ENCODE results near the gene NUDT15. TPM values are rescaled to one million over a fixed set of nuclear protein-coding genes. Genes with fewer than 3 reads are reported as not detected.
"Not testable (repeated sequence)": the region's sequence is repeated elsewhere in the genome, so short reads cannot be mapped to it uniquely, and the experiment has no call there.

The NUDT15 gene
- 47.9 and 49.2 TPM in 2 replicates for total RNA-seq (2014; rRNA removed; shearing (Covaris generic))

DNA sequence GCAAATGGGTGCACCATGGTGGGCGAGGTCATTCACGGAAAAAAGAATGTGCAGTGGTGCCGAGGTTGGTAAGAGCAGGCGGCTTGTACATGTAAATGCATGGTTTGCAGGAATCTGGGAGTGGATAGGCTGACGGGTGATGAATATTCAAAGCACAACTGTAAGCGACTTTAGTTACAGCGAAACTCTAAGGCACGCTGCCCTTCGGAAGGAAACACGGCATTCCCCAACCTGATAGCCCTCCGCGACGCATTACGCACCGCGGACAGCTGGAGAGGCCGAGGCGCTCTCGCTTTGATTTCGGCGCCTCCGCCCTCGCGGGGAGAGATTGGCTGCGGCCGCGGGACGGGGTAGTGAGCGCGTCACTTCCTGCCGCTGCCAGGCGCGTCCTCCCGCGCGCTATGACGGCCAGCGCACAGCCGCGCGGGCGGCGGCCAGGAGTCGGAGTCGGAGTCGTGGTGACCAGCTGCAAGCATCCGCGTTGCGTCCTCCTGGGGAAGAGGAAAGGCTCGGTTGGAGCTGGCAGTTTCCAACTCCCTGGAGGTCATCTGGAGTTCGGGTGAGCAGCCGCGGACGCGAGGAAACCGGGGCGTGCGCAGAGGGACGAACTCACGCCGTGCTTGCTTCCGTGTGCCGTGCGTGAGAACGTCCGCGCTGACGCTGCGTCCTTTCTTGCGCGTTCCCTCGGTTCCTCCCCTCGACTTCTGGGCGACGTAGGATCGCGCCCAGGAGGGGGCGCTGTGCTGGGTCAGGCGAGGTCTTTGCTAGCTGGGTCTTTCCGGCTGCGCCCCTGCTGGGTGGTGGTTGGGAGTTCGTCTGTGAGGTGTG is at the start of gene NUDT15:
TSS of gene NUDT15 (plus strand) at position 381 of the 828 bp plus-strand sequence. CDS start at position 402, 21 bp downstream.
- H3K9me3 ChIP-seq (replicated peaks) = peaks cover 2% of the 10 kb centered on the region; the same call in 1 of the 2 replicates
- peak; percentile 92 to 97 for DNase-seq (ENCODE audit: low read depth in 1 of 2, low spot score in 2 of 2)
- H3K4me1 ChIP-seq (replicated peaks) = peaks cover 9% of the 10 kb centered on the region
- peak within 1 kb of the TSS; percentile 97 for H3K27ac ChIP-seq
- H3K4me3 ChIP-seq = peak within 1 kb of the TSS; percentile 80
- peaks cover 18% of the 10 kb centered on the region for H3K36me3 ChIP-seq
- H3K27me3 ChIP-seq (replicated peaks) = no peaks in the 10 kb centered on the region

DNA sequence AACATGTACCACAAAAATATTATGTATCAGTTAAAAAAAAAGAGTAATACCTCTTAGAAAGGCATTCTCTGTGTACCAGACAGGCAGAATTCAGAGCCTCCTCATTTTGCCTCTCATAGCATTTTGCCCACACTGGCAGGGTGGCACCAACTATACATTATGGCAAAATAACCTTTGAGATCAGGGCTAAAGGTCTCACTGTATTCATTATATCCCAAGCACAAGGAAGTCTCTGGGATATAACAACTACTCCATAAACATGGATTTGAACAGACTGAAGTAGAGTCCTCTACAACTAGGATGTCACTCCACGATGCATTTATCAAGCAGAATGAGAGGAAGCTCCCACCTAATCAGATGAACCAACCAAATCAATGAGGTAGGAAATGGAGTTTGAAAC is 47.1 kb upstream of the NUDT15 start:
- Histone ChIP-seq H3K4me1 (replicated peaks) (no peaks in the 10 kb centered on the region), H3K27ac (no peak overlapping the region), H3K9me3 (replicated peaks) (no peaks in the 10 kb centered on the region), H3K36me3 (peaks cover 41% of the 10 kb centered on the region), H3K4me3 (no peak overlapping the region), H3K27me3 (replicated peaks) (no peaks in the 10 kb centered on the region)
- DNase-seq (ENCODE audit: low read depth in 1 of 2, low spot score in 2 of 2) = no peak

GRCh38 chr13:47990920-47991466 is 46.5 kb upstream of the NUDT15 start:
- peaks cover 38% of the 10 kb centered on the region for H3K36me3 ChIP-seq
- DNase-seq (ENCODE audit: low read depth in 1 of 2, low spot score in 2 of 2) = no peak

GRCh38 chr13:47991859-47992258 is 45.7 kb upstream of the NUDT15 start:
- no peak overlapping the region for H3K27ac ChIP-seq
- no peaks in the 10 kb centered on the region for H3K9me3 ChIP-seq (replicated peaks)
- DNase-seq (ENCODE audit: low read depth in 1 of 2, low spot score in 2 of 2) = no peak
- peaks cover 30% of the 10 kb centered on the region for H3K36me3 ChIP-seq
- no peaks in the 10 kb centered on the region for H3K4me1 ChIP-seq (replicated peaks)
- no peak overlapping the region for H3K4me3 ChIP-seq
- H3K27me3 ChIP-seq (replicated peaks) = no peaks in the 10 kb centered on the region

More at GRCh38 chr13:47990920-47991466, 46.5 kb upstream of the NUDT15 start:
- H3K27ac ChIP-seq = no peak overlapping the region
- no peaks in the 10 kb centered on the region for H3K4me1 ChIP-seq (replicated peaks)
- H3K9me3 ChIP-seq (replicated peaks) = no peaks in the 10 kb centered on the region
- no peak overlapping the region for H3K4me3 ChIP-seq
- H3K27me3 ChIP-seq (replicated peaks) = no peaks in the 10 kb centered on the region

- Histone ChIP-seq H3K27ac (no peak overlapping the region), H3K4me3 (no peak overlapping the region)
These were observed 40.1 kb upstream of the NUDT15 start for GRCh38 chr13:47997384-47997783.

GRCh38 chr13:47999973-48000372 is 37.6 kb upstream of the NUDT15 start:
- Histone ChIP-seq H3K36me3 (peaks cover 7% of the 10 kb centered on the region), H3K4me3 (peak overlapping the region; percentile 90), H3K27me3 (replicated peaks) (no peaks in the 10 kb centered on the region), H3K27ac (0 out of 2 replicates have a peak overlapping the region, but pooled peaks have one; percentile 48), H3K4me1 (replicated peaks) (peaks cover 11% of the 10 kb centered on the region), H3K9me3 (replicated peaks) (no peaks in the 10 kb centered on the region)
- no peak for DNase-seq (ENCODE audit: low read depth in 1 of 2, low spot score in 2 of 2)

More at GRCh38 chr13:47997384-47997783, 40.1 kb upstream of the NUDT15 start:
- Histone ChIP-seq H3K36me3 (peaks cover 20% of the 10 kb centered on the region), H3K4me1 (replicated peaks) (peaks cover 11% of the 10 kb centered on the region), H3K9me3 (replicated peaks) (no peaks in the 10 kb centered on the region), H3K27me3 (replicated peaks) (no peaks in the 10 kb centered on the region)
- no peak for DNase-seq (ENCODE audit: low read depth in 1 of 2, low spot score in 2 of 2)

GRCh38 chr13:48000559-48001113 is 36.9 kb upstream of the NUDT15 start:
- no peaks in the 10 kb centered on the region for H3K27me3 ChIP-seq (replicated peaks)
- no peak for DNase-seq (ENCODE audit: low read depth in 1 of 2, low spot score in 2 of 2)

GRCh38 chr13:48001114-48001881 is 36.2 kb upstream of the NUDT15 start, which contains the start of gene SUCLA2:
SUCLA2 (minus strand) TSS chr13:48001273; CDS start chr13:48001269, 4 bp downstream.
- DNase-seq (ENCODE audit: low read depth in 1 of 2, low spot score in 2 of 2) = peak; percentile 79 to 86
- Histone ChIP-seq H3K9me3 (replicated peaks) (no peaks in the 10 kb centered on the region), H3K27ac (peak within 1 kb of the TSS; percentile 48), H3K4me1 (replicated peaks) (peaks cover 11% of the 10 kb centered on the region), H3K4me3 (peak within 1 kb of the TSS; percentile 90), H3K36me3 (peaks cover 7% of the 10 kb centered on the region), H3K27me3 (replicated peaks) (no peaks in the 10 kb centered on the region)

More at GRCh38 chr13:48000559-48001113, 36.9 kb upstream of the NUDT15 start:
- Histone ChIP-seq H3K4me1 (replicated peaks) (peaks cover 11% of the 10 kb centered on the region), H3K4me3 (peak overlapping the region; percentile 90), H3K36me3 (peaks cover 7% of the 10 kb centered on the region), H3K9me3 (replicated peaks) (no peaks in the 10 kb centered on the region), H3K27ac (peak overlapping the region; percentile 48)

- H3K4me3 ChIP-seq; H3K36me3 ChIP-seq; H3K9me3 ChIP-seq (replicated peaks); H3K27me3 ChIP-seq (replicated peaks); DNase-seq (ENCODE audit: low read depth in 1 of 2, low spot score in 2 of 2): not testable (repeated sequence)
- Histone ChIP-seq H3K4me1 (replicated peaks) (peaks cover 11% of the 10 kb centered on the region), H3K27ac (peak overlapping the region; percentile 48; the same call in 1 of the 2 replicates)
These were observed 35.5 kb upstream of the NUDT15 start for GRCh38 chr13:48001999-48002398.

DNA sequence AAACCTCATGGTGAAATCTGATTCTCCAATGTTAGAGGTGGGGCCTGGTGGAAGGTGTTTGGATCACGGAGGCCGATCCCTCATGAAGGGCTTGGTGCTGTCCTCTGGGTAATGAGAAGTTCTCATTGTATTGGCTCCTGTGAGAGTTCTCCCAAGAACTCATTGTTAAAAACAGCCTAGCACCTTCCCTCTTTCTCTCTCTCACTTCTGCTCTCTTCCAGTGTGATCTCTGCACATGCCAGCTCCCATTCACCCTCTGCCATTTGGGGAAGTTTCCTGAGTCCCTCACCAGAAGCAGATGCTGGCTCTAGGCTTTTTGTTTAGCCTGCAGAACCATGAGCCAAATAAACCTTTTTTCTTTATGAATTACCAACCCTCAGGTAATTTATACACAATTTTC is 33.3 kb upstream of the NUDT15 start:
- Histone ChIP-seq H3K4me3 (no peak overlapping the region), H3K27me3 (replicated peaks) (no peaks in the 10 kb centered on the region)

GRCh38 chr13:48006396-48006795 is 31.1 kb upstream of the NUDT15 start:
- Histone ChIP-seq H3K9me3 (replicated peaks) (no peaks in the 10 kb centered on the region), H3K36me3 (no peaks in the 10 kb centered on the region), H3K27ac (no peak overlapping the region), H3K4me1 (replicated peaks) (peaks cover 35% of the 10 kb centered on the region), H3K27me3 (replicated peaks) (no peaks in the 10 kb centered on the region), H3K4me3 (no peak overlapping the region)
- DNase-seq (ENCODE audit: low read depth in 1 of 2, low spot score in 2 of 2) = no peak

More for the DNA sequence above, 33.3 kb upstream of the NUDT15 start:
- H3K27ac ChIP-seq = no peak overlapping the region
- DNase-seq (ENCODE audit: low read depth in 1 of 2, low spot score in 2 of 2) = no peak
- peaks cover 4% of the 10 kb centered on the region for H3K36me3 ChIP-seq
- H3K9me3 ChIP-seq (replicated peaks) = no peaks in the 10 kb centered on the region
- H3K4me1 ChIP-seq (replicated peaks) = peaks cover 21% of the 10 kb centered on the region

DNA sequence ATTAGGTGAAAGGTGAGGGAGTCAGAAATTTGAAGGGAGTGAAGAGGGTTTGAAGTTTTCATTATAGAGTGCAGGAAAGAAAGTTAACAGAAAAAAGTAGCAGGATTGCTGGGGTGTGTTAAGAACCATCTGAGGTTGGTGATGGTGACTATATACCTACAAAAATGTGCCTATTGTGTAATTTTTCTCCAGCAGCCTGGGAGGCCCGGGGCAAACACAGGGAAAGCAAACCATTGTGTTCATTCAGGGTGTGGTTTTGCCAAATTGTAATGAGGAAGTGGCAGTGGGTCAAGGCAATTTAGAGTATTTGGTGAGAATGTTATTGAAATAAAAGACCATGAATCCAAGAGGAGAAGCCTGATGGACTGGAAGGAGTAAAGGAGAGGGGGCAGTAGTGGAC is 28.2 kb upstream of the NUDT15 start:
- Histone ChIP-seq H3K27ac (peak overlapping the region; percentile 67), H3K36me3 (no peaks in the 10 kb centered on the region), H3K4me3 (no peak overlapping the region), H3K9me3 (replicated peaks) (no peaks in the 10 kb centered on the region), H3K27me3 (replicated peaks) (no peaks in the 10 kb centered on the region), H3K4me1 (replicated peaks) (peaks cover 28% of the 10 kb centered on the region)
- DNase-seq (ENCODE audit: low read depth in 1 of 2, low spot score in 2 of 2) = peak; percentile 68 to 77

- Histone ChIP-seq H3K4me1 (replicated peaks) (peaks cover 28% of the 10 kb centered on the region), H3K9me3 (replicated peaks) (no peaks in the 10 kb centered on the region)
These were observed 26.8 kb upstream of the NUDT15 start for GRCh38 chr13:48010698-48011097.

More at GRCh38 chr13:48010698-48011097, 26.8 kb upstream of the NUDT15 start:
- H3K27me3 ChIP-seq (replicated peaks) = no peaks in the 10 kb centered on the region
- H3K27ac ChIP-seq = no peak overlapping the region
- no peaks in the 10 kb centered on the region for H3K36me3 ChIP-seq
- no peak for DNase-seq (ENCODE audit: low read depth in 1 of 2, low spot score in 2 of 2)
- no peak overlapping the region for H3K4me3 ChIP-seq
